AML-193 (cell line): Measurements from ENCODE around the gene CPPED1.

Source experiments
- DNase-seq, 2 experiments: peaks; one replicate each; lab custom pipeline; 2025; lab: John Stamatoyannopoulos, UW

CPPED1 gene

DNA sequence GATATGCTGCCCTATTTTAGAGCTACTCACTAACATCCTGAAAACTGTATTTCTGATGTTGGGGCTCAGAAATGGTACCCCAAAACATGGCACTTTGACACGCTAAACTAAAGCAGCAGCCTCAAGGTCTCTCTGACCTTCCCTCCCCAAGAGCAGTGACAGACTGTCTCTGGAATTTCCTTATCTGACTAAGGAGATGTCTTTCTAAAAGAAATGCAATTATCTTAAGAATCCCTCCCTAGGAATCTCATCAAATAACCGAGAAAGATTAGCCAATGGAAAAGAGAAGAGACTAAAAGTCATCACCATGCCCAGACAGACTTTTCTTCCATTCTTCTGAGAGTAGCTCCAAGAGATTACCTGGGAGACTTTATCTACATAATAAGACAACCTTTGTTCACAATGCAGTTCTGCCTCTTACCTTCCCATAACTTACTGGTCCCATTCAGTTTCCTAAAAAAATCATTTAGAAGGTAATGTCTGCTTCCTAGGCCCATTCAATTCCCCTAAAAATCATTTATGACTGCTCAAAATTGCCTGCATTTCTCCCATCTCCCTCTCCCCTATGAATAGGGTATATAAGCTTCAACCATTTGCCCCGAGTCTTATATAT, 123.9 kb downstream of the CPPED1 start:
- DNase-seq = no peak

- DNase-seq = no peak
Observed at GRCh38 chr16:12678983-12679382, 124.7 kb downstream of the CPPED1 start.

- no peak for DNase-seq
Observed at GRCh38 chr16:12677502-12677901, 126.2 kb downstream of the CPPED1 start.

- DNase-seq = no peak
Observed at GRCh38 chr16:12675852-12676251, 127.8 kb downstream of the CPPED1 start.

GRCh38 chr16:12675046-12675445, 128.6 kb downstream of the CPPED1 start:
- no peak for DNase-seq

DNA sequence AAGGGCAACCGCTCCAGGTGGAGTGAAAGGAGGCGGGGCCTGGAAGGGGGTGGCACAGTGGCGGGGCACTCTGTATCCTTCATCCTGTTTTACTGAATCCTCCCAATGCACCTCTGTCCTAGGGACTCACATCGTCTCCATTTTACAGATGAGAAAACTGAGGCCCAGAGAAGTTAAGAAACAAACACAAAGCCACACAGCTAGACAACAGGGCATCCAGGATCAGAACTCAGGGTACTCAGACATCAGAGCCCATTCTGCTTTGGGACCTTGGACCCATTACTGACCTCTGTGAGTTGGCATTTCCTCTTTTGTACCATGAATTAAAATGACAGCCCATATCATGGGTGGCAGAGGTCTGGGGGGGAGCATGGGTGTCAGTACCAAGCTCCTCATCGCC, 129.2 kb downstream of the CPPED1 start:
- DNase-seq = no peak

GRCh38 chr16:12674071-12674470, 129.6 kb downstream of the CPPED1 start:
- no peak for DNase-seq

DNA sequence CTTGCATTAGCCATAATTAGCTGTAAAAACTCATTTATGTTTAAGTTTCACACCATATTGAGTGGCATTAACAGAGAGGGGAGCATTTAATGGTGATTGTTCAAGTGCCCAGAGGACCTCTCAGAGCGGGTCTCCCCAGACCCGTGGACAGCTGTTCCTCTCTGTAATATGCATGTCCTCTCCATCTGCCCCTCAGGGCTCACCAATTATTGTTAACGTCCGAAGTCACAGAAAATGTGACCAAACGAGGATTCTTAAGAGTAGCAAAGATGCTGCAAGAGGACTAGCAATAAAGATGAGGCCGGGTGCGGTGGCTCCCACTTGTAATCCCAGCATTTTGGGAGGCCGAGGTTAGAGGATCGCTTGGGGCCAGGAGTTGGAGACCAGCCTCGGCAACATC, 130.2 kb downstream of the CPPED1 start:
- no peak for DNase-seq

- no peak for DNase-seq
Observed at GRCh38 chr16:12672986-12673385, 130.7 kb downstream of the CPPED1 start.

- no peak for DNase-seq
Observed at GRCh38 chr16:12669908-12670307, 133.8 kb downstream of the CPPED1 start.

- no peak for DNase-seq
Observed at GRCh38 chr16:12667909-12668308, 135.8 kb downstream of the CPPED1 start.

GRCh38 chr16:12664164-12664733, 139.4 kb downstream of the CPPED1 start:
- no peak for DNase-seq

DNA sequence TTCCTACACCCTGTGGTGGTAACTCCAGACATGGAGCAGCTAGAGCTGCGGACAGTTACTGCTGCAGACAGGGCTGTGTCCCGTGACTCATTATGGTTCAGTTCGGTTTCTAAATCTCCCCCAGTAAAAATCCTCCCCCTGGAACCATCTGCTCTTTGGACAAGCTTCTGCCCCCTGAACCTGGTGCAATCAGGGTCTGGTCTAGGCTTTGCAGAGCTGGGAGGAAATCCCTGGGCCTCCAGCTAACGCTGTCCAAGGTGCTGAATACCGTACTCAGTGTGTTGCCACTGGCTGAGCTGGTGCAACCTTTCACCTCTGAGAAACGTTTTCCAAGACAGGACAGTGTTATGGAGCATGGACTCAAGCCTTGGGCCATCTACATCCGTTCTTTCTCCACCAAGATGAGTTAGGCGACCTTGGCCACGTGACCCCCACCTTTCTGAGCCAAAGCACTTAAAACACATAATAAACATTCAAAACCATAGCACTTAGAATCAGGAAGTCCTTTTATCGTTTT, 142.0 kb downstream of the CPPED1 start:
- peak in 1 of 2 experiments; percentile 16 for DNase-seq

DNA sequence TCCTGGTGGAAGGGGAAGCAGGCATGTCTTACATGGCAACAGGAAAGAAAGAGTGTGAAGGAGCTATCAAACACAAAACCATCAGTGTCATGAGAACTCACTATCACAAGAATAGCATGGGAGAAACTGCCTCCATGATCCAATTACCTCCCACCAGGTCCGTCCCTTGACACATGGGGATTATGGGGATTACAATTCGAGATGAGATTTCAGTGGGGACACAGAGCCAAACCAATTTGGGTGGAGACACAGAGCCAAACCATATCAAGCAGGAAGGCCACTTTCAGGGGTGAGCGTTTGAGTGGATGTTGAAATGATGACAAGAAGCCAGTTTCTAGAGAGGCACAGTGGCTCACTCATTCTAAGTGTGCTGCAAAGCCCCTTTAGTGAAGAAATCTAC, 143.8 kb downstream of the CPPED1 start:
- DNase-seq = no peak

- no peak for DNase-seq
Observed at GRCh38 chr16:12658506-12658905, 145.2 kb downstream of the CPPED1 start.

- no peak for DNase-seq
Observed at GRCh38 chr16:12655537-12655936, 148.2 kb downstream of the CPPED1 start.

DNA sequence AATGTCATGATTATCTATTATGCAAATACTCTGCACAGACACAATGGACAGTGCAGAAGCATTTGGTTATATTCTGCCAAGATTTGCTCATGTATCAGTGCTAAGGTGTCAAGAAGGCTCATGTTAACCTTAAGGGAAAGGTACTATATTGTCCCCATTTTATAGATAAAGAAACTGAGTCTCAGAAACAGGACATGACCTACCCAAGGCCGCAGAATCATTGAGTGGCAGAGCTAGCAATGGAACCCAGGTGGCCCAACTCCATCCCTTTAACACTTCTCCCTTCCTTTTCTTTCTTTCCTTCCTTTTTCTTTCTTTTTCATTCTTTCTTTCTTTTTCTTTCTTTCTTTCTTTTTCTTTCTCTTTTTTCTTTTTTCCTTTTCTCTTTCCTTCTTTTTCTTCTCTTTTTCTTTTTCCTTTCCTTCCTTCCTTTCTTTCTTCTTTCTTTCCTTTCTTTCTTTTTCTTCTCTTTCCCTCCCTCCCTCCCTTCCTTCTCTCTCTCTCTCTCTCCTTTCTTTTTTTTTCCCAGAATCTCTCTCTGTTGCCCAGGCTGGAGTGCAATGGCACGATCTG, 149.8 kb downstream of the CPPED1 start:
- DNase-seq = no peak

- DNase-seq = no peak
Observed at GRCh38 chr16:12652924-12653323, 150.8 kb downstream of the CPPED1 start.

GRCh38 chr16:12651765-12652512, 151.7 kb downstream of the CPPED1 start:
- no peak for DNase-seq

GRCh38 chr16:12649356-12649755, 154.3 kb downstream of the CPPED1 start:
- no peak for DNase-seq

- no peak for DNase-seq
Observed at GRCh38 chr16:12646490-12647274, 157.0 kb downstream of the CPPED1 start.

GRCh38 chr16:12646098-12646489, 157.6 kb downstream of the CPPED1 start:
- no peak for DNase-seq
